Measurements from ENCODE around the gene PRRC2B.
A peak's percentile ranks its signal among the peaks of the same experiment; 100 is the strongest.
"Not testable (repeated sequence)": the region's sequence is repeated elsewhere in the genome, so short reads cannot be mapped to it uniquely, and the experiment has no call there.

PRRC2B gene

DNA sequence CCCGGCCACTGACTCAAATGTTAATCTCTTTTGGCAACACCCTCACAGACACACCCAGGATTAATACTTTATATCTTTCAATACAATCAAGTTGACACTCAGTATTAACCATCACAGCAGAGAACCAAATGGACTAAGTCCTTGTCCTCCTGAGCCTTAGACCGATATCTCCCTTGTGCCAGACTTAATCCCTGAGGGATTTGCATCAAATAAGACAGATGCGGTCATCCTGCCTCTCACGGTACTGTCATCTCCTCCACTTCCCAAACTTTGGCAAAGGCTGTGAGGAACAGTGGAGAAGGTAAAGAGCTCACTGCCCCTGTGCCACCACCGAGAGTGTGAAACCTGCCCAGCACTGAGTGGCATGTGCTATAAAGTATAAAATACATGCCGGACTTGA, 6.5 kb upstream of the PRRC2B start:
- no peak for DNase-seq

GRCh38 chr9:131391020-131391419, 2.9 kb upstream of the PRRC2B start:
- DNase-seq = no peak

GRCh38 chr9:131391504-131391903, 2.4 kb upstream of the PRRC2B start:
- no peak for DNase-seq

- DNase-seq = peak; percentile 34
Measured at GRCh38 chr9:131394464-131395156, 724 bp downstream of the PRRC2B start.

- peak; percentile 51 for DNase-seq
Measured at GRCh38 chr9:131395157-131396098, 1.5 kb downstream of the PRRC2B start.

- not testable (repeated sequence) for DNase-seq
Measured at GRCh38 chr9:131396099-131396479, 2.2 kb downstream of the PRRC2B start.

- no peak for DNase-seq
Measured at GRCh38 chr9:131396626-131397025, 2.7 kb downstream of the PRRC2B start.

GRCh38 chr9:131397100-131397790, 3.4 kb downstream of the PRRC2B start:
- no peak for DNase-seq

GRCh38 chr9:131398204-131398603, 4.3 kb downstream of the PRRC2B start:
- DNase-seq = peak; percentile 48

- no peak for DNase-seq
Measured at GRCh38 chr9:131399972-131400371, 6.1 kb downstream of the PRRC2B start.

GRCh38 chr9:131400627-131401026, 6.7 kb downstream of the PRRC2B start:
- no peak for DNase-seq

DNA sequence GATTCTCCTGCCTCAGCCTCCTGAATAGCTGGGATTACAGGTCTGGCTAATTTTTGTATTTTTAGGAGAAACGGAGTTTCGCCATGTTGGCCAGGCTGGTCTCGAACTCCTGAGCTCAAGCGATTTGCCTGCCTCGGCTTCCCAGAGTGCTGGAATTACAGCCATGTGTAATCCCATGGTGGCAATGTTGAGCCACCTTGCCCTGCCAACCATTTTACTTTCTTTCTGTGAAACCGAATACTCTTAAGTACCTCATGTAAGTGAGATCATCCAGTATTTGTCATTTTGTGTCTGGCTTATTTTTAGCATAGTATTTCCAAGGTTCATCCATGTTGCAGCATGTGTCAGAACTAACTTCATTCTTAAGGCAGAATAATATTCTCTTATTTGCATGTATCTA, 8.2 kb downstream of the PRRC2B start:
- DNase-seq = no peak

- DNase-seq = no peak
Measured at GRCh38 chr9:131402738-131403492, 9.0 kb downstream of the PRRC2B start.

DNA sequence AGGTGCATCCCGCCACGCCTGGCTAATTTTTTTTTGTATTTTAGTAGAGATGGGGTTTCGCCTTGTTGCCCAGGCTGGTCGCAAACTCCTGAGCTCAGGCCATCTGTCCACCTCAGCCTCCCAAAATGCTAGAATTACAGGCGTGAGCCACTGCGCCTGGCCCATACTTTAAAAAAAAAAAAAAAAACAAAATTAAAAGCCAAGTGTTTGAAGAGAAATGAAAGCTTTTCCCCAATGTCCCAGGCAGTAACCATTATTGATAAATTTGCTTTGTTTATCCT, 9.5 kb downstream of the PRRC2B start:
- DNase-seq = no peak

DNA sequence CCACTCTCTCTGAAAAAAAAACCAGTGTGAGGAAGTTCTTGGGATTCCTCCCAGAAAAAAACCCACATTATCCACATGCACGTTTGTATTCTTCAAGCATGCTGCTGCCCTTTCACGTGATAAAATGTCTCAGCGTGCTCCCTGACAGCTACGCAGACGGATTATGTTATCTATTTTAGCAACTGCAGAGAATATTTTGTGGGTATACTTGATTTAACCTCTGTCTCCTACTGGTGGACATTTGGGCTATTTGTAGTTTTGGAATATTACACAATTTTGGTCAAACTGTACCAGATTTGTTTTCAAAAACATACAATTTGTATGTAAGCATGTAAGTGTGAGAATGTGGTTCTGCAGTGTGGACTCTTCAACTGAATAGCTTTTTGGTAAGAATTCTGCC, 10.7 kb downstream of the PRRC2B start:
- peak; percentile 60 for DNase-seq

DNA sequence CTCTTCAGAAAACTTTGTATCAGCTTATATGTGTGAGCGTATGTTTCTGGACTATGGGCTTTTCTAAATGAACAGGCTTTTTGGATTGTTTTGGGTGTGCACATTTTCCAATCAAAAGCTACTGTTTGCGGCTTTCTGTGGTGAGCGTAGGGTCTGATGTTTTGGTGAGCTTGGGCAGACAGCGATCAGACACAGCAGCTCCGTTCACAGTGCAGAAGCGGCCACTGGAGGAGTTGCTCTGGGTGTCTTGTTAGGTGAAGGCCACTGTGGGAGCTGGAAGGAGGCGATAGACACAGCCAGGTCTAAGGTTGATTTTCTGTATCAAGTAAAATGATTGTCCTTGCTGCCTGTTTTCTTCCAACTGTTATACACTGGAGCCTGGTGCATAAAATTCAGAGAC, 11.1 kb downstream of the PRRC2B start:
- no peak for DNase-seq

- DNase-seq = no peak
Measured at GRCh38 chr9:131405428-131405827, 11.5 kb downstream of the PRRC2B start.

DNA sequence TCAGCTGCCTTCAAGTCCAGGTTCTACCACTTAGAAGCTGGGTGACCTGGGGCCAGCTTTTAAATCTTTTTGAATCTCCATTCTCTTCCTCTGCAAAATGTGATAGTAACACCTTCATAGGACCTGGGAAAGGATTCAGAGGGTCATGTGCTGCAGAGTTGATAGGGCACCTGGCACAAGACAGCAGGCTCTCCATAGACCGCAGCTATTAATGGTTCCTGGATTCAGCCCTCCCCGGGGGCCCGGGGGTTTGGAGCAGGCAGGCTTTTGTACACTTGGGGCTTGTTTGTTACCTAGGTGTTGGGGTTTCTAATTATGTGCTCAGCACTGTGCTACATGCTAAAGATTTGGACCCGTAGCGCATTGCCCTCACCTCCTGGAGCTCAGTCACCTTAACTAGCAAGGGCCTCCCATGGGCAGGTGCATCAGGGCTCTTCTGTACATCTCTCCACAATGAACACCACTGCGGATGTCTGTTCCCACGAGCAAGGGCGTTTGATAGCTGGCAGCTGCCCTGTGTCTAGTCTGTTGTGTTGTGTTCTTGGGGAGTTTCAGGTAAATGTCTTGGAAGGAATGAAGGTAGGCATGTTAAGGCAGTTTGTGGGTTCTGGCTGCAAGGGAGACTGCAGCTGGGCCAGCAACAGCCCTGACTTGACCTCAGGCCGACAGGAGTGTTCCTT, 12.1 kb downstream of the PRRC2B start:
- no peak for DNase-seq

GRCh38 chr9:131406563-131407436, 12.9 kb downstream of the PRRC2B start:
- DNase-seq = no peak

DNA sequence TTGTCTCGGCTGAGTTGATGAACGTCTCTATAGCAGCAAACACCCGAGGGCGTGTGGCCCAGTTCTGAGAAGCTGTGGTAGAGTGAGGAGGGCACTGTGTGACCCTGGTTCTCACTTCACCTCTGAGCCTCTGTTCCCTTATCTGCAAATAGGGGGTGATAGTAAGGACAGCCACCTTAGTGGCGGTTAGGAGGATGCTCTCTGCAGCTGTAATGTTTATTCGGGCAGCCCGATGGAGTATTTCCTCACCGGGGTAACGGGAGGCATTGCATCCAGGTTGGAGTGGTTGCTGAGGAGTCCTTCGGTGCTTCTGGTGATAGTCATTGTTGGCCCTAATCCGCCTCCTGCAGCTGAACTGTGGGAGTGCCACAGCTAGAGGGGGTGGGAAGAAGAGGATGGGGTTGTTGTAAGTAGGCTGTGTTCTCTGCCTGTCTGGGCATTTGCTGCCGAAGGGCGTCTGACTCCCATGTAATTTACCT, 13.9 kb downstream of the PRRC2B start:
- no peak for DNase-seq

- no peak for DNase-seq
Measured at GRCh38 chr9:131409458-131409992, 15.6 kb downstream of the PRRC2B start.
